Body of pancreas (tissue), 4 donors: ENCODE results near the gene TTC28.

Source experiments
- CTCF ChIP-seq, 7 experiments: fragments of 450-650 bp in 4 of 7; fragments of 200-600 bp in 3 of 7; sonication (generic) in 3 of 7; IDR thresholded peaks; one replicate each; pipeline ENCODE4 v1.5.1; 2016 to 2019; ENCODE audit warnings: antibody characterized with exemption in 7 of 7
- POLR2A ChIP-seq, 3 donors: fragments of 450-650 bp; IDR thresholded peaks; one replicate each; pipeline ENCODE4 v1.6.1; 2016; ENCODE audit warnings: antibody characterized with exemption in 3 of 3, mild to moderate bottlenecking in 2 of 3

- TF ChIP-seq CTCF (IDR thresholded peaks at IDR 0.05) (no peak), POLR2A (IDR thresholded peaks at IDR 0.05) (no peak)
These were observed 682.7 kb downstream of the TTC28 start for GRCh38 chr22:27996981-27997380.
